C4-2B (cell line): ENCODE results near the gene ICAM5.
"Not testable (repeated sequence)": the region's sequence is repeated elsewhere in the genome, so short reads cannot be mapped to it uniquely, and the experiment has no call there.

Experiments
- CTCF ChIP-seq: fragments of 450-650 bp; conservative IDR thresholded peaks from 2 replicates; pipeline ENCODE4 v1.5.1; 2017; ENCODE audit warnings: mild to moderate bottlenecking
- ZFX ChIP-seq: fragments of 450-650 bp; IDR thresholded peaks from 2 replicates; pipeline ENCODE4 v1.6.1; 2017

DNA sequence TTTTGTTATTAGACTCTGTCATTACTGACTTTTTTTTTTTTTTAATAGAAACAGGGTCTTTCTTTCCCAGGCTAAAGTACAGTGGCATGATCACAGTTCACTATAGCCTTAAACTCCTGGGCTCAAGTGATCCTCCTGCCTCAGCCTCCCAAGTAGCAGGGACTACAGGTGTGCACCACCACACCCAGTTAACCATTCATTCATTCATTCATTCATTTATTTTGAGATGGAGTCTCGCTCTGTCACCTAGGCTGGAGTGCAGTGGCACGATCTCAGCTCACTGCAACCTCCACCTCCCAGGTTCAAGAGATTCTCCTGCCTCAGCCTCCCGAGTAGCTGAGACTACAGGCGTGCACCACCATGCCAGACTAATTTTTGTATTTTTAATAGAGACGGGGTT, 7.7 kb upstream of the ICAM5 start:
- TF ChIP-seq CTCF, ZFX: not testable (repeated sequence)
